Measurements from ENCODE around the gene ANO9.
"Not testable (repeated sequence)": the region's sequence is repeated elsewhere in the genome, so short reads cannot be mapped to it uniquely, and the experiment has no call there.

ANO9 gene

DNA sequence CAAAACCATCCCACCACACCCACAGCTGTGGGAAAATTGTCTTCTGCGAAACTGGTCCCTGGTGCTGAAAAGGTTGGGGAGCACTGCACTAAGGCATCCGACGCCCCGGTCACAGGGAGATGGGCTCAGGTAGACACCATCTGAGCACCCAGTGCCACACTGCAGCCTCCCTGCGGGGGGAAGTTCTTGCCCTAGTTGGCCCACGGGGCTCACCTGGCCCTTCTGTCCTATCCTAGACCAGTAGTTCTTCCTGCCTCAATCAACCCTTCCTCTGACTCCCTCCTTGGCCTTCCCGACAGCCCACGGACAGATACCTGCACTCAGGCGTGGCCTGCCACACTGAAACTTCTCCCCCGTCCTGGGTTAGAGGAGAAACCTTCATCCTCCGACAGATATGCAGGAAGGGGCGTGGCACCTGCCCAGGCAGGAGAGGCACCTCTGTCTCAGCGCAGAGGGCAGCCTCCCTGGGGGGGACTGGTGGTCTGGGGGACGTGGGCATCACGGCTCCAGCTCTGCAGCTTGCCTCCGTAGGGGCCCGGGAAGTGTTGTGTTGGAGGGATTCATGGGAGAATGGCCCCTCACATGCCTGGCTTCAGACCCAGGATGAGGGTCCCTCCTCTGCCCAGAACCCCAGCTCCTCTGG is 4.5 kb downstream of the ANO9 start:
- H3K27ac ChIP-seq: no peak overlapping the region
- DNase-seq (ENCODE audit: low read depth, low spot score): no peak
- H3K4me3 ChIP-seq: no peak overlapping the region
- H3K9me3 ChIP-seq (ENCODE audit: low read depth, low read length): no peaks in the 10 kb centered on the region
- TF ChIP-seq EZH2 (IDR thresholded peaks at IDR 0.05) (no peak), POLR2AphosphoS5 (IDR thresholded peaks at IDR 0.05; ENCODE audit: borderline replicate concordance, low read depth, low read length) (no peak), FOXP2 (optimal IDR thresholded peaks at IDR 0.05; ENCODE audit: control extremely low read depth, extremely low read length, insufficient read depth) (no peak)
- no peak overlapping the region for H3K9ac ChIP-seq (ENCODE audit: insufficient read length)
- no peaks in the 10 kb centered on the region for H3K36me3 ChIP-seq (ENCODE audit: insufficient read depth, low read length)

DNA sequence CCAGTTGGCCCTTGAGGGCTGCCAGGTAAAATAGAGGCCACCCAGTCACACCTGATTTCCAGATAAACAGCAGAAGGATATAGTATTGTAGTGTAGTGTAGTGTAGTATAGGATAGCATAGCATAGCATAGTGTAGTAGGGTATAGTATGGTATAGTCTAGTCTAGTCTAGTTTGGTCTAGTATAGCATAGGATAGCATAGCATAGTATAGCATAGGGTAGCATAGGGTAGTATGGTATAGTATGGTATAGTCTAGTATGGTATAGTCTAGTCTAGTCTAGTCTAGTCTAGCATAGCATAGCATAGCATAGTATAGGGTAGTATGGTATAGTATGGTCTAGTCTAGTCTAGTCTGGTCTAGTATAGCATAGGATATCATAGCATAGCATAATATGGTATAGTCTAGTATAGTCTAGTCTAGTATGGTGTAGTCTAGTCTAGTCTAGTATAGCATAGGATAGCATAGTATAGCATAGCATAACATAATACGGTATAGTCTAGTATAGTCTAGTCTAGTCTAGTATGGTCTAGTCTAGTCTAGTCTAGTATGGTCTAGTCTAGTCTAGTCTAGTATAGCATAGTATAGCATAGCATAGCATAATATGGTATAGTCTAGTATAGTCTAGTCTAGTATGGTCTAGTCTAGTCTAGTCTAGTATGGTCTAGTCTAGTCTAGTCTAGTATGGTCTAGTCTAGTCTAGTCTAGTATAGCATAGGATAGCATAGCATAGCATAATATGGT is 6.6 kb downstream of the ANO9 start:
- not testable (repeated sequence) for DNase-seq (ENCODE audit: low read depth, low spot score); H3K9ac ChIP-seq (ENCODE audit: insufficient read length); H3K36me3 ChIP-seq (ENCODE audit: insufficient read depth, low read length); H3K9me3 ChIP-seq (ENCODE audit: low read depth, low read length); H3K4me3 ChIP-seq; H3K27ac ChIP-seq

DNA sequence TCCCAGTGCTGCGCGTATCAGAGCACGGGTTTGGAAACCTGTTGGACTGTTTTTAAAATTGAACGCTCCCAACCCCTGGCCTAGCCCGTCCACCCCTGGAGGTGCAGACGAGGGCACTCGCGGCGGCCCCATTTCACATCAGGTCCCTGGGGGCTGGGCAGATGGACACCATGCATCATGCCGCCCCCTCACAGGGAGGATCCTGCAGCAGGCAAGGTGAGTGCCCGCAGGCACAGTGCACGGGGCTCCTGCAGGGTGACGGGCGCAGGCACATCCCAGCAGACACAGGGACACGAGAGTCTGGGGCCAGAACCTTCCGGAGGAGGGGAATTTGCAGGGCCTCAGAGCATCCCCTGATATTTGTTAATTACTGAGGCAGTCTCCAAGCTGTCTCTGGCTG is 7.3 kb downstream of the ANO9 start:
- TF ChIP-seq FOXP2 (optimal IDR thresholded peaks at IDR 0.05; ENCODE audit: control extremely low read depth, extremely low read length, insufficient read depth): no peak
- TF ChIP-seq POLR2AphosphoS5 (IDR thresholded peaks at IDR 0.05; ENCODE audit: borderline replicate concordance, low read depth, low read length): no peak
- no peak for TF ChIP-seq EZH2 (IDR thresholded peaks at IDR 0.05)
- H3K9me3 ChIP-seq (ENCODE audit: low read depth, low read length): no peaks in the 10 kb centered on the region
- no peak overlapping the region for H3K9ac ChIP-seq (ENCODE audit: insufficient read length)
- no peak overlapping the region for H3K4me3 ChIP-seq
- no peak overlapping the region for H3K27ac ChIP-seq
- no peak for DNase-seq (ENCODE audit: low read depth, low spot score)
- H3K36me3 ChIP-seq (ENCODE audit: insufficient read depth, low read length): no peaks in the 10 kb centered on the region

DNA sequence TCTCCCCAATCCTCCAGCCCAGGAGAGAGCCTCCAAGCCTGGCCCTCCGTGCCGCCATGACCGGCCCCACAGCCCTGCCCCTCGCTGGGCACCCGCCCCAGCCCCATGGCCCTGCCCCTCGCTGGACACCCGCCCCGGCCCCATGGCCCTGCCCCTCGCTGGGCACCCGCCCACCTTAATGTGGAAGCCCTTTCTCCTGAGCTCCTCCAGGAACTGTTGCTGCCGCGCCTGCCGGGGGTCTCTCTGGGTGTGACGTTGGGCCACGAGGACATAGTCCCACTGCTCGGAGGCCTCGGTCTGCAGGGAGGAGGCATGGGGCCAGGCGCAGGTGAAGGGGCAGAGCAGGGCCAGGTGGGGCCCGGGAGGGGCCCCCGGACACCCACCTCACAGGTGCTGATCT is 8.2 kb downstream of the ANO9 start:
- Histone ChIP-seq H3K9ac (ENCODE audit: insufficient read length) (no peak overlapping the region), H3K27ac (no peak overlapping the region), H3K9me3 (ENCODE audit: low read depth, low read length) (no peaks in the 10 kb centered on the region), H3K4me3 (no peak overlapping the region), H3K36me3 (ENCODE audit: insufficient read depth, low read length) (no peaks in the 10 kb centered on the region)
- TF ChIP-seq FOXP2 (optimal IDR thresholded peaks at IDR 0.05; ENCODE audit: control extremely low read depth, extremely low read length, insufficient read depth): no peak
- no peak for TF ChIP-seq EZH2 (IDR thresholded peaks at IDR 0.05)
- TF ChIP-seq POLR2AphosphoS5 (IDR thresholded peaks at IDR 0.05; ENCODE audit: borderline replicate concordance, low read depth, low read length): no peak
- no peak for DNase-seq (ENCODE audit: low read depth, low spot score)

DNA sequence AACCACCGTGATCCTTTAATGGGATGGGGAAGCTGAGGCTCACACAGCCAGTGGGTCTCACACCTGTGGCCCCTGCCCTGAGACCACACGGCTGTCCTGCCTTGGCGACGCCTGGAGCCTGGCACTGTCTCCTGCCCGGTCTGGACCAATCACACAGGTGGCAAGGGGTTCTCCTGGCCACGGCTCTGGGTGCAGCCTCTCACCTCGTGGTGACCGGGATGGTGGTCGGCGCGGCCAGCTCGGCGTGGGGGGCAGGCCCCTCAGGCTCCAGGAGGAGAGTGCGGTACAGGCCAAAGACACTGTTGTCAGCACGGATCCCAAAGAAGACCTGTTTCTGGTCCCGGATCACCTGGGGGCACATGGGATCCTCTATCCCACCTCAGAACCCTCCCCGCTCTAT is 8.7 kb downstream of the ANO9 start:
- no peaks in the 10 kb centered on the region for H3K36me3 ChIP-seq (ENCODE audit: insufficient read depth, low read length)
- no peak overlapping the region for H3K9ac ChIP-seq (ENCODE audit: insufficient read length)
- DNase-seq (ENCODE audit: low read depth, low spot score): no peak
- no peak overlapping the region for H3K4me3 ChIP-seq
- no peaks in the 10 kb centered on the region for H3K9me3 ChIP-seq (ENCODE audit: low read depth, low read length)
- H3K27ac ChIP-seq: no peak overlapping the region
- no peak for TF ChIP-seq POLR2AphosphoS5 (IDR thresholded peaks at IDR 0.05; ENCODE audit: borderline replicate concordance, low read depth, low read length)
- no peak for TF ChIP-seq EZH2 (IDR thresholded peaks at IDR 0.05)
- TF ChIP-seq FOXP2 (optimal IDR thresholded peaks at IDR 0.05; ENCODE audit: control extremely low read depth, extremely low read length, insufficient read depth): no peak

DNA sequence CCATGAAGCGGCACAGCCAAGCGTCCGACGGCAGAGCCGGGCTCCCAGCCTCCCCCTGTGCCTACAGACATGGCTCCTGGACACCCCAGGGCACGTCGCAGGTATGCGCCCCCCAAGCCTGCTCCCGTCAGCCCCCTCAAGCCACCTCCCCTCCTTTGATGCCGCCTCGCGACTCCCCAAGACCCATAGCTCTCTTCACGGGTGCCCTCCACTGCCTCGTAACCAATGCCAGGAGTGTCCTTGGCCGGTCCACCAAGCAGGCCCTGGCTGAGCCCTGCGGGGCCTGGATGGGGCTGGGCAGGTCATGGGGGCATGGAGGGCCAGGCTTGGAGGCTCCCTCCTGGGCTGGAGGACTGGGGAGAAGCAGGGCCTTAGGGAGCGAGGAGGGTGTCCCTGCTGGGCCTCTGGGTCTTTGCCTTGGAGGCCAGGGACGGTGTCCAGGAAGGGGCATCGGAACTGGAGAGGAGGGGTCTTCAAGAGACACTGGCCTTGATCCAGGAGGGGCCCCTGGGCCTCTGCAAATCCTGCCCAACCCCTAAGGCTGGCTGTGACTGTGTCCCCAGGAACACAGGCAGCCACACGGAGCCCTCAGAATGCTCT is 9.2 kb downstream of the ANO9 start:
- no peak overlapping the region for H3K4me3 ChIP-seq

DNA sequence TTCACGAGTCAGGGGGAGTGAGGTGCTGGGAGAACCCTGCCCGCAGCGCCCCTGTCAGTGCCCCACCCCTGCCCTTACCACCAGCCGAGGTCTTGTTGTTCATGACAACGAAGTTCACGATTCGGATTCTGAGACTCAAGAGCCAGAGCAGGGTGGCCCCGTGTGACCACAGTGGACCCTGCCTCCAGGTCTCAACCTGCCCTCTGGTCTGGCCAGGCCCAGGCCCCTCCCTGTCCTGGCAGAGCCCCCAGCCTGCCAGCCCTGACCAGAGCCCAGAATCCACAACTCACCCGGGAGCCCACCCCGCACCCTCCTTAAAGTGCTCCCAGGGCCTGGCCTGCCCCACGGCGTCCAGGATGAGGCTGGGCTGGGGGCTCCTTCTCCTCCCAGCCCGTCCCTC is 9.9 kb downstream of the ANO9 start:
- no peak overlapping the region for H3K27ac ChIP-seq
- no peaks in the 10 kb centered on the region for H3K36me3 ChIP-seq (ENCODE audit: insufficient read depth, low read length)
- no peak overlapping the region for H3K4me3 ChIP-seq
- no peaks in the 10 kb centered on the region for H3K9me3 ChIP-seq (ENCODE audit: low read depth, low read length)
- no peak for DNase-seq (ENCODE audit: low read depth, low spot score)
- TF ChIP-seq POLR2AphosphoS5 (IDR thresholded peaks at IDR 0.05; ENCODE audit: borderline replicate concordance, low read depth, low read length): no peak
- H3K9ac ChIP-seq (ENCODE audit: insufficient read length): no peak overlapping the region

More for the DNA sequence above, 9.2 kb downstream of the ANO9 start:
- H3K27ac ChIP-seq: no peak overlapping the region
- no peak for DNase-seq (ENCODE audit: low read depth, low spot score)
- TF ChIP-seq EZH2 (IDR thresholded peaks at IDR 0.05) (no peak), FOXP2 (optimal IDR thresholded peaks at IDR 0.05; ENCODE audit: control extremely low read depth, extremely low read length, insufficient read depth) (no peak), POLR2AphosphoS5 (IDR thresholded peaks at IDR 0.05; ENCODE audit: borderline replicate concordance, low read depth, low read length) (no peak)
- H3K36me3 ChIP-seq (ENCODE audit: insufficient read depth, low read length): no peaks in the 10 kb centered on the region
- no peaks in the 10 kb centered on the region for H3K9me3 ChIP-seq (ENCODE audit: low read depth, low read length)
- no peak overlapping the region for H3K9ac ChIP-seq (ENCODE audit: insufficient read length)

DNA sequence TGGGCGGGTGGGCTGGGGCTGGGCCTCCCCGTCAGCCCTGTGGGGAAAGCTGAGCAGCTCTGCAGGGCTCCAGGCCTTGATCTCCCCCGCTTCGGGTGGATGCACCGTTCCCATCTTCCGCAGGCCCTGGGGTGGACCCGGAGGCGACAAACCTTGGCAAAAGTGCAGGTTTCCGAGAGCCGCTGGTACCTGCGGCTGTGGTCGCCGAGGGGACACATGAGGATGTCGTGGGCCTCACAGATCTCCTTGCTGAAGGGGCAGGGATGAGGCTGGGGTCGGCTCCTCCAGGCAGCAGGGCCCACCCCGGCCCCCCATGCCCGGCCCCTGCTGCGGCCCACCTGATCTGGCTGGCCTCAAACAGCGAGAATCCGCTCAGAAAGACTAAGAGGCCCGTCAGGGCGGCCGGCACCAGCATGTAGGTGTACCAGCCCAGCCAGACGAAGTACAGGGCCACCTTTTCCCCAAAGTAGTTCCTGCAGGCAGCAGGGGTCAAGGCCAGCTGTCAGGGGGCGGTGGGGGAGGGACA is 11.8 kb downstream of the ANO9 start:
- Histone ChIP-seq H3K9ac (ENCODE audit: insufficient read length) (no peak overlapping the region), H3K27ac (no peak overlapping the region), H3K9me3 (ENCODE audit: low read depth, low read length) (no peaks in the 10 kb centered on the region), H3K36me3 (ENCODE audit: insufficient read depth, low read length) (no peaks in the 10 kb centered on the region), H3K4me3 (no peak overlapping the region)
- DNase-seq (ENCODE audit: low read depth, low spot score): no peak
- no peak for TF ChIP-seq FOXP2 (optimal IDR thresholded peaks at IDR 0.05; ENCODE audit: control extremely low read depth, extremely low read length, insufficient read depth)
- no peak for TF ChIP-seq POLR2AphosphoS5 (IDR thresholded peaks at IDR 0.05; ENCODE audit: borderline replicate concordance, low read depth, low read length)
- no peak for TF ChIP-seq EZH2 (IDR thresholded peaks at IDR 0.05)

All from SK-N-MC (cell line).